Bronchial epithelial cell (primary cell): ENCODE data around the gene AMFR. TPM values are rescaled to one million over a fixed set of nuclear protein-coding genes. Genes with fewer than 3 reads are reported as not detected.
A peak's percentile ranks its signal among the peaks of the same experiment; 100 is the strongest.
"Not testable (repeated sequence)": the region's sequence is repeated elsewhere in the genome, so short reads cannot be mapped to it uniquely, and the experiment has no call there.

Experiments
- DNase-seq: peaks from one replicate; pipeline ENCODE4 v3.0.0-alpha.2; 2010; ENCODE audit warnings: low read depth
- FAIRE-seq: peaks from 2 replicates; lab custom pipeline; 2011; peaks lifted over from hg19 to GRCh38; lab: Jason Lieb, UNC
- H3K27me3 ChIP-seq: 2 replicates; pipeline ENCODE4 v1.5.1; 2011; ENCODE audit warnings: low read length; ENCODE audit not compliant: control insufficient read depth, insufficient read depth
- H3K36me3 ChIP-seq: 2 replicates; pipeline ENCODE4 v1.5.1; 2011; ENCODE audit warnings: low read length; ENCODE audit not compliant: control insufficient read depth, insufficient read depth
- H3K4me3 ChIP-seq: 2 replicates; pipeline ENCODE4 v1.5.1; 2011; ENCODE audit warnings: mild to moderate bottlenecking, low read depth, low read length, control low read depth
- total RNA-seq: library from RNA; depleted of rRNA; stranded (reverse); fragments of >200 nt; gene quantifications from 2 replicates; pipeline ENCODE4 v1.2.1, GENCODE V29; 2014
- TF ChIP-seq, protein P1 (sequence below): IDR thresholded peaks from 2 replicates; pipeline ENCODE4 v1.5.1; 2011; ENCODE audit warnings: mild to moderate bottlenecking, moderate library complexity, low read length, control low read depth, inconsistent platforms; ENCODE audit not compliant: insufficient read depth, severe bottlenecking

Gene AMFR
- total RNA-seq, 1 donor from 2014 or later = 224 TPM

DNA sequence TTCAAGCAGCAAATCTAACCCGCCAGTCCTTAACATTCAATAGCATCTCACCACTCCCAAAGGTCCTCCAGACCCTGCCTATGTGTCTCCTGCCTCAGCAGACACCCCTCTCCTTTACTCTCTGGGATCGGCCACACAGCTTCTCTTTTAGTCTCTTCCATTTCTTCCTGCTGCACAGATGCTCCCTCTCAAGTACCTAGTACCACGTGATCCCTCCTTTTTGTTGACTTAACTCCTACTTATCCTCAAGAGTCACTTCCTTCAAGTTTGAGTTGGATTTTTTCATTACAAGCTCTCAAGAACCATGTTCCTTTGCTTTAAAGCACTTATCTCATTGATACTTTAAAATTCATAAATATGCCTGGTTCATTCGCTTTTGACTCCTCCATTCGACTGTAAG is 24.9 kb downstream of the AMFR start:
- peak; percentile 50 for DNase-seq
- no peak overlapping the region for H3K4me3 ChIP-seq
- FAIRE-seq = no peak
- TF ChIP-seq, protein P1, sequence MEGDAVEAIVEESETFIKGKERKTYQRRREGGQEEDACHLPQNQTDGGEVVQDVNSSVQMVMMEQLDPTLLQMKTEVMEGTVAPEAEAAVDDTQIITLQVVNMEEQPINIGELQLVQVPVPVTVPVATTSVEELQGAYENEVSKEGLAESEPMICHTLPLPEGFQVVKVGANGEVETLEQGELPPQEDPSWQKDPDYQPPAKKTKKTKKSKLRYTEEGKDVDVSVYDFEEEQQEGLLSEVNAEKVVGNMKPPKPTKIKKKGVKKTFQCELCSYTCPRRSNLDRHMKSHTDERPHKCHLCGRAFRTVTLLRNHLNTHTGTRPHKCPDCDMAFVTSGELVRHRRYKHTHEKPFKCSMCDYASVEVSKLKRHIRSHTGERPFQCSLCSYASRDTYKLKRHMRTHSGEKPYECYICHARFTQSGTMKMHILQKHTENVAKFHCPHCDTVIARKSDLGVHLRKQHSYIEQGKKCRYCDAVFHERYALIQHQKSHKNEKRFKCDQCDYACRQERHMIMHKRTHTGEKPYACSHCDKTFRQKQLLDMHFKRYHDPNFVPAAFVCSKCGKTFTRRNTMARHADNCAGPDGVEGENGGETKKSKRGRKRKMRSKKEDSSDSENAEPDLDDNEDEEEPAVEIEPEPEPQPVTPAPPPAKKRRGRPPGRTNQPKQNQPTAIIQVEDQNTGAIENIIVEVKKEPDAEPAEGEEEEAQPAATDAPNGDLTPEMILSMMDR = no peak
- H3K36me3 ChIP-seq = peaks cover 16% of the 10 kb centered on the region
- H3K27me3 ChIP-seq = no peaks in the 10 kb centered on the region

DNA sequence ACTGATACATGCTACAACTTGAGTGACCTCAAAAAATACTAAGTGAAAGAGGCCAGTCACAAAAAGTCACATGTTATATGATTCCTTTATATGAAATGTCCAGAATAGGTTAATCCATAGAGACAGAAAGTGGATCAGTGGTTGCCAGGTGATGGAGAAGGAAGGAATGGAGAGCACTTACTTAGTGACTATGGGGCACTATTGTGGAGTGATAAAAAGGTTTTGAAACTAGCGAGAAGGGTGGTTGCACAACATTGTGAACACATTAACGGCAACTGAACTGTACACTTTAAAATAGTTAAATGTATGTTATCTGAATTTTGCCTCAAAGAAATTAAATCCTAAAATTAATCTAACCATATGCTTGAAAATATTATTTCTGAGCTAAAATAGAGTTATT is 25.9 kb downstream of the AMFR start:
- TF ChIP-seq, protein P1 = no peak
- DNase-seq = no peak
- no peak overlapping the region for H3K4me3 ChIP-seq
- H3K36me3 ChIP-seq = peaks cover 12% of the 10 kb centered on the region
- no peak for FAIRE-seq
- no peaks in the 10 kb centered on the region for H3K27me3 ChIP-seq

DNA sequence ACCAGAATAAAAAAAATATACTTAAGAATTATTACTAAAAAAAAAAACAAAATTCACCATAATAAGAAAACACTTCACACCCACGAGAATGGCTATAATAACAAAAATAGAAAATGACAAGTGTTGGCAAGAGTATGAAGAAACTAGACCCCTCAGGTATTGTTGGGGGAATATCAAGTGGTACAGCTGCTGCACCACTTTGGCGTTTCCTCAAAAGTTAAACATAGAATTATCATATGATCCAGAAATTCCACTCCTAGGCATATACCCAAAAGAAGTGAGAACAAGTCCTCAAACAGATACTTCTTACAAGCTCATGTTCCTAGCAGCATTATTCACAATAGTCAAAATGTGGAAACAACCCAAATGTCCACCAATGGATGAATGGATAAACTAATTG is 26.3 kb downstream of the AMFR start:
- Histone ChIP-seq H3K36me3 (peaks cover 12% of the 10 kb centered on the region), H3K27me3 (no peaks in the 10 kb centered on the region), H3K4me3 (no peak overlapping the region)
- TF ChIP-seq, protein P1 = no peak
- DNase-seq (no peak), FAIRE-seq (no peak)

DNA sequence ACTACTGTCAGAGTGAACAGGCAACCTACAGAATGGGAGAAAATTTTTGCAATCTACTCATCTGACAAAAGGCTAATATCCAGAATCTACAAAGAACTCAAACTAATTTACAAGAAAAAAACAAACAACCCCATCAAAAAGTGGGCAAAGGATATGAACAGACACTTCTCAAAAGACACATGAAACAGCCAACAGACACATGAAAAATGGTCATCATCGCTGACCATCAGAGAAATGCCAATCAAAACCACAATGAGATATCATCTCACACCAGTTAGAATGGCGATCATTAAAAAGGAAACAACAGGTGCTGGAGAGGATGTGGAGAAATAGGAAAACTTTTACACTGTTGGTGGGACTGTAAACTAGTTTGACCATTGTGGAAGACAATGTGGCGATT is 28.6 kb downstream of the AMFR start:
- not testable (repeated sequence) for FAIRE-seq, H3K36me3 ChIP-seq, H3K27me3 ChIP-seq, H3K4me3 ChIP-seq, DNase-seq

DNA sequence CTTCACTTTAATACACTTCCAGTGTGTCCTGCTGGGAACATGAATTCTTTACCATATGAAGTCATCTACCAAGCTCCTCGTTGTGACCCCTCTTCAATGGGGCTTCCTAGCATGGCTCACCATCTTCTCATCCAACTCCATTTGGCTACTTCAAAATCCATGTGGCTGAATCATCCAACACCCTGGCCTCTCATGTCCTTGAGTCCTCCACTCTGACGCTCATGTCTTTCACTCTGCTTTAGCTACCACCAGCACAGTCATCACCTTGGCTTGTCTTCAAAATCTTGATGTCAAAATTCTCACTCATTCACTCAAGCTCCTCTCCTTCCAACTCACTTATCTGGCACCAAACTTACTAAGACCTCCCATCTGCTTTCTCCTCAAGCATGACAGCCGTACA is 35.8 kb downstream of the AMFR start:
- no peak for FAIRE-seq
- H3K36me3 ChIP-seq = peaks cover 7% of the 10 kb centered on the region
- TF ChIP-seq, protein P1 = no peak
- no peak overlapping the region for H3K4me3 ChIP-seq
- no peaks in the 10 kb centered on the region for H3K27me3 ChIP-seq
- DNase-seq = peak; percentile 83

DNA sequence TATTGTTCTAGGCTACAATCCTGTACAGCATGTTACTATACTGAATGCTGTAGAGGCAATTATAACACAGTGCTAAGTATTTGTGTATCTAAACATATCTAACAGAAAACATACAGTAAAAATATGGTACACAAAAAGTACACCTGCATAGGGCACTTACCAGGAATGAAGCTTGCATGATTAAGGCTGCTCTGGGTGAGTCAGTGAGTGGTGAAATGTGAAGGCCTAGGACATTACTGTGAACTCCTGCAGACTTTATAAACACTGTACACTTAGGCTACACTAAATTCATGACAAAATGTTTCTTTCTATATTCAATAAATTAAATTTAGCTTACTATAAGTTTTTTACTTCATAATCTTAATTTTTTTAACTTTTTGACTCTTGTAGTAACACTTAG is 37.1 kb downstream of the AMFR start:
- no peak for FAIRE-seq
- TF ChIP-seq, protein P1 = no peak
- Histone ChIP-seq H3K36me3 (peaks cover 7% of the 10 kb centered on the region), H3K4me3 (no peak overlapping the region), H3K27me3 (no peaks in the 10 kb centered on the region)
- DNase-seq = peak; percentile 50
